HepG2 (cell line): ENCODE data around the gene MED19. TPM values are rescaled to one million over a fixed set of nuclear protein-coding genes. Genes with fewer than 3 reads are reported as not detected.

Experiments used
- BRCA1 ChIP-seq: sonication (generic); formaldehyde crosslinking; IDR thresholded peaks from 2 replicates; pipeline ENCODE4 v1.4.0; 2020; ENCODE audit warnings: missing genetic modification reagents
- ELF3 ChIP-seq: IDR thresholded peaks from 2 replicates; pipeline ENCODE4 v1.6.1; 2016; ENCODE audit warnings: missing genetic modification reagents, missing compliant biosample characterization
- GATA4 ChIP-seq: sonication (generic); IDR thresholded peaks from 2 replicates; pipeline ENCODE4 v1.6.1; 2016; ENCODE audit warnings: antibody characterized with exemption, low read depth, borderline replicate concordance
- HMGA1 ChIP-seq: sonication (generic); formaldehyde crosslinking; conservative IDR thresholded peaks from 2 replicates; pipeline ENCODE4 v1.4.0; 2020; ENCODE audit warnings: missing genetic modification reagents
- MEIS2 ChIP-seq: sonication (generic); formaldehyde crosslinking; IDR thresholded peaks from 2 replicates; pipeline ENCODE4 v1.9.0; 2021; ENCODE audit warnings: mild to moderate bottlenecking, missing genetic modification reagents
- NR2F1 ChIP-seq, 2 experiments: fragments of 450-650 bp in 1 of 2; formaldehyde crosslinking in 1 of 2; IDR thresholded peaks; 2 replicates each; pipeline versions ENCODE4 v1.5.0 to v1.6.1; 2016 to 2020; ENCODE audit warnings: mild to moderate bottlenecking in 1 of 2, missing compliant biosample characterization in 1 of 2, missing genetic modification reagents in 1 of 2, moderate library complexity in 1 of 2
- RORA ChIP-seq: sonication (generic); formaldehyde crosslinking; IDR thresholded peaks from 2 replicates; pipeline ENCODE4 v1.5.0; 2020; ENCODE audit warnings: mild to moderate bottlenecking, missing genetic modification reagents, moderate library complexity
- ZNF251 ChIP-seq: sonication (generic); formaldehyde crosslinking; IDR thresholded peaks from 2 replicates; pipeline ENCODE4 v1.9.0; 2021; ENCODE audit warnings: mild to moderate bottlenecking, missing genetic modification reagents
- ZNF567 ChIP-seq: sonication (generic); formaldehyde crosslinking; IDR thresholded peaks from 2 replicates; pipeline ENCODE4 v1.8.1; 2023; ENCODE audit warnings: mild to moderate bottlenecking, missing genetic modification reagents, borderline replicate concordance
- ZNF570 ChIP-seq: sonication (generic); formaldehyde crosslinking; IDR thresholded peaks from 2 replicates; pipeline ENCODE4 v1.4.0; 2020; ENCODE audit warnings: mild to moderate bottlenecking, missing genetic modification reagents, borderline replicate concordance
- ZNF792 ChIP-seq: IDR thresholded peaks from 2 replicates; pipeline ENCODE4 v1.6.1; 2016
- polyA plus RNA-seq, 8 experiments: library from polyadenylated mRNA; depleted of rRNA in 3 of 8; stranded (reverse) in 7 of 8; unstranded in 1 of 8; fragments of >200 nt; fragmentation: Illumina TruSeq in 4 of 8; extraction: Trizol in 4 of 8; gene quantifications; 2 replicates each; pipeline versions ENCODE4 v1.2.1 to v1.2.3, GENCODE V29; 2011 to 2016; ENCODE audit warnings: low read depth in 4 of 8, missing spikeins in 1 of 8, mixed read lengths in 1 of 8; ENCODE audit not compliant: insufficient read depth in 1 of 8
- total RNA-seq, 5 experiments: library from RNA; depleted of rRNA; stranded (reverse); fragments of >200 nt; fragmentation: Illumina TruSeq; extraction: Trizol; gene quantifications; 2 replicates each; pipeline ENCODE4 v1.2.3, GENCODE V29; 2016; ENCODE audit warnings: low read depth in 1 of 5
- TF ChIP-seq, protein P1 (sequence below): sonication (generic); formaldehyde crosslinking; IDR thresholded peaks from 2 replicates; pipeline ENCODE4 v1.4.0; 2020; ENCODE audit warnings: missing genetic modification reagents
- TF ChIP-seq, protein P2 (sequence below): sonication (generic); formaldehyde crosslinking; IDR thresholded peaks from 2 replicates; pipeline ENCODE4 v1.5.0; 2020; ENCODE audit warnings: mild to moderate bottlenecking, missing genetic modification reagents, borderline replicate concordance
- TF ChIP-seq, protein P3 (sequence below): sonication (generic); formaldehyde crosslinking; IDR thresholded peaks from 2 replicates; pipeline ENCODE4 v1.5.0; 2020; ENCODE audit warnings: mild to moderate bottlenecking, missing genetic modification reagents
- TF ChIP-seq, protein P4 (sequence below): sonication (generic); formaldehyde crosslinking; IDR thresholded peaks from 2 replicates; pipeline ENCODE4 v1.5.0; 2020; ENCODE audit warnings: mild to moderate bottlenecking, missing genetic modification reagents, moderate library complexity

The MED19 gene
- total and polyA plus RNA-seq, 2 of the 13 experiments (the other 11 are each of a cell fraction or from before 2014, with no cell fraction given): 12.9 to 13.8 TPM

- TF ChIP-seq, protein P1, sequence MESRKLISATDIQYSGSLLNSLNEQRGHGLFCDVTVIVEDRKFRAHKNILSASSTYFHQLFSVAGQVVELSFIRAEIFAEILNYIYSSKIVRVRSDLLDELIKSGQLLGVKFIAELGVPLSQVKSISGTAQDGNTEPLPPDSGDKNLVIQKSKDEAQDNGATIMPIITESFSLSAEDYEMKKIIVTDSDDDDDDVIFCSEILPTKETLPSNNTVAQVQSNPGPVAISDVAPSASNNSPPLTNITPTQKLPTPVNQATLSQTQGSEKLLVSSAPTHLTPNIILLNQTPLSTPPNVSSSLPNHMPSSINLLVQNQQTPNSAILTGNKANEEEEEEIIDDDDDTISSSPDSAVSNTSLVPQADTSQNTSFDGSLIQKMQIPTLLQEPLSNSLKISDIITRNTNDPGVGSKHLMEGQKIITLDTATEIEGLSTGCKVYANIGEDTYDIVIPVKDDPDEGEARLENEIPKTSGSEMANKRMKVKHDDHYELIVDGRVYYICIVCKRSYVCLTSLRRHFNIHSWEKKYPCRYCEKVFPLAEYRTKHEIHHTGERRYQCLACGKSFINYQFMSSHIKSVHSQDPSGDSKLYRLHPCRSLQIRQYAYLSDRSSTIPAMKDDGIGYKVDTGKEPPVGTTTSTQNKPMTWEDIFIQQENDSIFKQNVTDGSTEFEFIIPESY (CRISPR knock-in tag): no peak
- TF ChIP-seq, protein P2, sequence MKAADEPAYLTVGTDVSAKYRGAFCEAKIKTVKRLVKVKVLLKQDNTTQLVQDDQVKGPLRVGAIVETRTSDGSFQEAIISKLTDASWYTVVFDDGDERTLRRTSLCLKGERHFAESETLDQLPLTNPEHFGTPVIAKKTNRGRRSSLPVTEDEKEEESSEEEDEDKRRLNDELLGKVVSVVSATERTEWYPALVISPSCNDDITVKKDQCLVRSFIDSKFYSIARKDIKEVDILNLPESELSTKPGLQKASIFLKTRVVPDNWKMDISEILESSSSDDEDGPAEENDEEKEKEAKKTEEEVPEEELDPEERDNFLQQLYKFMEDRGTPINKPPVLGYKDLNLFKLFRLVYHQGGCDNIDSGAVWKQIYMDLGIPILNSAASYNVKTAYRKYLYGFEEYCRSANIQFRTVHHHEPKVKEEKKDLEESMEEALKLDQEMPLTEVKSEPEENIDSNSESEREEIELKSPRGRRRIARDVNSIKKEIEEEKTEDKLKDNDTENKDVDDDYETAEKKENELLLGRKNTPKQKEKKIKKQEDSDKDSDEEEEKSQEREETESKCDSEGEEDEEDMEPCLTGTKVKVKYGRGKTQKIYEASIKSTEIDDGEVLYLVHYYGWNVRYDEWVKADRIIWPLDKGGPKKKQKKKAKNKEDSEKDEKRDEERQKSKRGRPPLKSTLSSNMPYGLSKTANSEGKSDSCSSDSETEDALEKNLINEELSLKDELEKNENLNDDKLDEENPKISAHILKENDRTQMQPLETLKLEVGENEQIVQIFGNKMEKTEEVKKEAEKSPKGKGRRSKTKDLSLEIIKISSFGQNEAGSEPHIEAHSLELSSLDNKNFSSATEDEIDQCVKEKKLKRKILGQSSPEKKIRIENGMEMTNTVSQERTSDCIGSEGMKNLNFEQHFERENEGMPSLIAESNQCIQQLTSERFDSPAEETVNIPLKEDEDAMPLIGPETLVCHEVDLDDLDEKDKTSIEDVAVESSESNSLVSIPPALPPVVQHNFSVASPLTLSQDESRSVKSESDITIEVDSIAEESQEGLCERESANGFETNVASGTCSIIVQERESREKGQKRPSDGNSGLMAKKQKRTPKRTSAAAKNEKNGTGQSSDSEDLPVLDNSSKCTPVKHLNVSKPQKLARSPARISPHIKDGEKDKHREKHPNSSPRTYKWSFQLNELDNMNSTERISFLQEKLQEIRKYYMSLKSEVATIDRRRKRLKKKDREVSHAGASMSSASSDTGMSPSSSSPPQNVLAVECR: peak; percentile 84
- TF ChIP-seq, protein P3, sequence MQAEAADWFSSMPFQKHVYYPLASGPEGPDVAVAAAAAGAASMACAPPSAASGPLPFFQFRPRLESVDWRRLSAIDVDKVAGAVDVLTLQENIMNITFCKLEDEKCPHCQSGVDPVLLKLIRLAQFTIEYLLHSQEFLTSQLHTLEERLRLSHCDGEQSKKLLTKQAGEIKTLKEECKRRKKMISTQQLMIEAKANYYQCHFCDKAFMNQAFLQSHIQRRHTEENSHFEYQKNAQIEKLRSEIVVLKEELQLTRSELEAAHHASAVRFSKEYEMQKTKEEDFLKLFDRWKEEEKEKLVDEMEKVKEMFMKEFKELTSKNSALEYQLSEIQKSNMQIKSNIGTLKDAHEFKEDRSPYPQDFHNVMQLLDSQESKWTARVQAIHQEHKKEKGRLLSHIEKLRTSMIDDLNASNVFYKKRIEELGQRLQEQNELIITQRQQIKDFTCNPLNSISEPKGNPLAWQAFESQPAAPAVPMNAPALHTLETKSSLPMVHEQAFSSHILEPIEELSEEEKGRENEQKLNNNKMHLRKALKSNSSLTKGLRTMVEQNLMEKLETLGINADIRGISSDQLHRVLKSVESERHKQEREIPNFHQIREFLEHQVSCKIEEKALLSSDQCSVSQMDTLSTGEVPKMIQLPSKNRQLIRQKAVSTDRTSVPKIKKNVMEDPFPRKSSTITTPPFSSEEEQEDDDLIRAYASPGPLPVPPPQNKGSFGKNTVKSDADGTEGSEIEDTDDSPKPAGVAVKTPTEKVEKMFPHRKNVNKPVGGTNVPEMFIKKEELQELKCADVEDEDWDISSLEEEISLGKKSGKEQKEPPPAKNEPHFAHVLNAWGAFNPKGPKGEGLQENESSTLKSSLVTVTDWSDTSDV (CRISPR knock-in tag): no peak
- TF ChIP-seq ELF3 (no peak), BRCA1 (CRISPR knock-in tag) (no peak), HMGA1 (CRISPR knock-in tag) (no peak), ZNF567 (CRISPR knock-in tag) (no peak; the same call in 1 of the 2 replicates), NR2F1 (CRISPR knock-in tag; IDR thresholded peaks at IDR 0.05) (peak in 1 of 2 experiments; percentile 38; a peak in 2 of 4 replicates), ZNF792 (CRISPR knock-in tag) (0 out of 2 replicates have a peak, but pooled peaks have one; percentile 19), GATA4 (no peak), ZNF570 (CRISPR knock-in tag) (no peak), MEIS2 (CRISPR knock-in tag) (peak; percentile 42; the same call in 1 of the 2 replicates), RORA (no peak), ZNF251 (no peak)
- TF ChIP-seq, protein P4, sequence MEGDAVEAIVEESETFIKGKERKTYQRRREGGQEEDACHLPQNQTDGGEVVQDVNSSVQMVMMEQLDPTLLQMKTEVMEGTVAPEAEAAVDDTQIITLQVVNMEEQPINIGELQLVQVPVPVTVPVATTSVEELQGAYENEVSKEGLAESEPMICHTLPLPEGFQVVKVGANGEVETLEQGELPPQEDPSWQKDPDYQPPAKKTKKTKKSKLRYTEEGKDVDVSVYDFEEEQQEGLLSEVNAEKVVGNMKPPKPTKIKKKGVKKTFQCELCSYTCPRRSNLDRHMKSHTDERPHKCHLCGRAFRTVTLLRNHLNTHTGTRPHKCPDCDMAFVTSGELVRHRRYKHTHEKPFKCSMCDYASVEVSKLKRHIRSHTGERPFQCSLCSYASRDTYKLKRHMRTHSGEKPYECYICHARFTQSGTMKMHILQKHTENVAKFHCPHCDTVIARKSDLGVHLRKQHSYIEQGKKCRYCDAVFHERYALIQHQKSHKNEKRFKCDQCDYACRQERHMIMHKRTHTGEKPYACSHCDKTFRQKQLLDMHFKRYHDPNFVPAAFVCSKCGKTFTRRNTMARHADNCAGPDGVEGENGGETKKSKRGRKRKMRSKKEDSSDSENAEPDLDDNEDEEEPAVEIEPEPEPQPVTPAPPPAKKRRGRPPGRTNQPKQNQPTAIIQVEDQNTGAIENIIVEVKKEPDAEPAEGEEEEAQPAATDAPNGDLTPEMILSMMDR (CRISPR knock-in tag): peak; percentile 57; the same call in 1 of the 2 replicates
These were observed 44.1 kb downstream of the MED19 start, which contains the start of gene ZDHHC5 (continued) for GRCh38 chr11:57667736-57668433.
